ENCODE data around the gene FITM1. TPM values are rescaled to one million over a fixed set of nuclear protein-coding genes. Genes with fewer than 3 reads are reported as not detected.

The FITM1 gene
- total RNA-seq, 2 donors from 2014 or later = 1.1 TPM; not detected in 1

GRCh38 chr14:24094841-24095270, 35.6 kb upstream of the FITM1 start:
- no peak overlapping the region for H3K27ac ChIP-seq (ENCODE audit: low read depth, low read length)
- DNase-seq = no peak
- peaks cover 16% of the 10 kb centered on the region for H3K36me3 Mint-ChIP-seq (ENCODE audit: low read depth)

GRCh38 chr14:24095271-24096068, 35.0 kb upstream of the FITM1 start:
- no peaks in the 10 kb centered on the region for H3K9me3 ChIP-seq (ENCODE audit: control insufficient read depth, low read length)
- H3K27ac ChIP-seq (ENCODE audit: low read depth, low read length) = no peak overlapping the region
- DNase-seq = peak; percentile 90
- H3K4me1 ChIP-seq (ENCODE audit: control insufficient read depth, insufficient read depth, low read length) = no peaks in the 10 kb centered on the region
- peak overlapping the region; percentile 87 for H3K4me3 ChIP-seq (ENCODE audit: low read length)
- peak overlapping the region; percentile 90 for H3K4me3 Mint-ChIP-seq
- TF ChIP-seq, protein P1, sequence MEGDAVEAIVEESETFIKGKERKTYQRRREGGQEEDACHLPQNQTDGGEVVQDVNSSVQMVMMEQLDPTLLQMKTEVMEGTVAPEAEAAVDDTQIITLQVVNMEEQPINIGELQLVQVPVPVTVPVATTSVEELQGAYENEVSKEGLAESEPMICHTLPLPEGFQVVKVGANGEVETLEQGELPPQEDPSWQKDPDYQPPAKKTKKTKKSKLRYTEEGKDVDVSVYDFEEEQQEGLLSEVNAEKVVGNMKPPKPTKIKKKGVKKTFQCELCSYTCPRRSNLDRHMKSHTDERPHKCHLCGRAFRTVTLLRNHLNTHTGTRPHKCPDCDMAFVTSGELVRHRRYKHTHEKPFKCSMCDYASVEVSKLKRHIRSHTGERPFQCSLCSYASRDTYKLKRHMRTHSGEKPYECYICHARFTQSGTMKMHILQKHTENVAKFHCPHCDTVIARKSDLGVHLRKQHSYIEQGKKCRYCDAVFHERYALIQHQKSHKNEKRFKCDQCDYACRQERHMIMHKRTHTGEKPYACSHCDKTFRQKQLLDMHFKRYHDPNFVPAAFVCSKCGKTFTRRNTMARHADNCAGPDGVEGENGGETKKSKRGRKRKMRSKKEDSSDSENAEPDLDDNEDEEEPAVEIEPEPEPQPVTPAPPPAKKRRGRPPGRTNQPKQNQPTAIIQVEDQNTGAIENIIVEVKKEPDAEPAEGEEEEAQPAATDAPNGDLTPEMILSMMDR (conservative IDR thresholded peaks at IDR 0.05) = no peak
- H3K27ac Mint-ChIP-seq = peak overlapping the region; percentile 93
- H3K36me3 Mint-ChIP-seq (ENCODE audit: low read depth) = peaks cover 20% of the 10 kb centered on the region
- H3K27me3 ChIP-seq (ENCODE audit: control insufficient read depth, insufficient read depth, low read length, poor library complexity, severe bottlenecking) = no peaks in the 10 kb centered on the region
- WGBS, 2 experiments (ENCODE audit: insufficient coverage in 1 of 2, insufficient read length in 1 of 2) = 52 to 56% methylated on average over 5 to 12 of the region's 12 CpGs
- H3K9ac ChIP-seq (ENCODE audit: extremely low read depth, low read length, poor library complexity, severe bottlenecking) = peak overlapping the region; percentile 78
- peaks cover 28% of the 10 kb centered on the region for H3K4me1 Mint-ChIP-seq
- no peaks in the 10 kb centered on the region for H3K36me3 ChIP-seq (ENCODE audit: control insufficient read depth, insufficient read depth, low read length)
- no peaks in the 10 kb centered on the region for H3K9me3 Mint-ChIP-seq
- H3K27me3 Mint-ChIP-seq (ENCODE audit: insufficient read depth) = peaks cover 13% of the 10 kb centered on the region

More at GRCh38 chr14:24094841-24095270, 35.6 kb upstream of the FITM1 start:
- TF ChIP-seq, protein P1 (conservative IDR thresholded peaks at IDR 0.05) = no peak
- Histone ChIP-seq H3K4me3 (ENCODE audit: low read length) (peak overlapping the region; percentile 87), H3K9me3 (ENCODE audit: control insufficient read depth, low read length) (no peaks in the 10 kb centered on the region), H3K27me3 (ENCODE audit: control insufficient read depth, insufficient read depth, low read length, poor library complexity, severe bottlenecking) (no peaks in the 10 kb centered on the region), H3K9ac (ENCODE audit: extremely low read depth, low read length, poor library complexity, severe bottlenecking) (peak overlapping the region; percentile 78), H3K4me1 (ENCODE audit: control insufficient read depth, insufficient read depth, low read length) (no peaks in the 10 kb centered on the region), H3K36me3 (ENCODE audit: control insufficient read depth, insufficient read depth, low read length) (no peaks in the 10 kb centered on the region)
- Mint-ChIP-seq H3K27ac (peak overlapping the region; percentile 93), H3K4me3 (peak overlapping the region; percentile 90), H3K4me1 (peaks cover 29% of the 10 kb centered on the region), H3K27me3 (ENCODE audit: insufficient read depth) (peaks cover 13% of the 10 kb centered on the region), H3K9me3 (no peaks in the 10 kb centered on the region)
- 17 to 29% methylated on average over 2 to 14 of the region's 14 CpGs for WGBS, 2 experiments (ENCODE audit: insufficient coverage in 1 of 2, insufficient read length in 1 of 2)

GRCh38 chr14:24096545-24097181, 33.8 kb upstream of the FITM1 start:
- H3K4me1 Mint-ChIP-seq = peaks cover 26% of the 10 kb centered on the region
- Histone ChIP-seq H3K9me3 (ENCODE audit: control insufficient read depth, low read length) (no peaks in the 10 kb centered on the region), H3K27ac (ENCODE audit: low read depth, low read length) (no peak overlapping the region), H3K4me1 (ENCODE audit: control insufficient read depth, insufficient read depth, low read length) (no peaks in the 10 kb centered on the region), H3K36me3 (ENCODE audit: control insufficient read depth, insufficient read depth, low read length) (no peaks in the 10 kb centered on the region), H3K27me3 (ENCODE audit: control insufficient read depth, insufficient read depth, low read length, poor library complexity, severe bottlenecking) (no peaks in the 10 kb centered on the region), H3K4me3 (ENCODE audit: low read length) (no peak overlapping the region), H3K9ac (ENCODE audit: extremely low read depth, low read length, poor library complexity, severe bottlenecking) (no peak overlapping the region)
- H3K27me3 Mint-ChIP-seq (ENCODE audit: insufficient read depth) = peaks cover 13% of the 10 kb centered on the region
- H3K4me3 Mint-ChIP-seq = no peak overlapping the region
- H3K27ac Mint-ChIP-seq = no peak overlapping the region
- H3K36me3 Mint-ChIP-seq (ENCODE audit: low read depth) = peaks cover 25% of the 10 kb centered on the region
- H3K9me3 Mint-ChIP-seq = no peaks in the 10 kb centered on the region
- no peak for DNase-seq
- TF ChIP-seq, protein P1 (conservative IDR thresholded peaks at IDR 0.05) = no peak
- 95 to 97% methylated on average over 7 to 8 of the region's 8 CpGs for WGBS, 2 experiments (ENCODE audit: insufficient coverage in 1 of 2, insufficient read length in 1 of 2)
